H1 (cell line): ENCODE data around the gene CA10. TPM values are rescaled to one million over a fixed set of nuclear protein-coding genes. Genes with fewer than 3 reads are reported as not detected.

Experiments used
- CTCF ChIA-PET: fragments of 300-600 bp; sonication (Branson Sonifier 250); formaldehyde crosslinking; loops from one replicate; lab custom pipeline; 2021; ENCODE audit not compliant: partially characterized antibody; lab: Charles Lee
- POLR2A ChIA-PET: fragments of 300-600 bp; sonication (Branson Sonifier 250); formaldehyde crosslinking; loops from one replicate; lab custom pipeline; 2021; ENCODE audit warnings: inconsistent platforms; ENCODE audit not compliant: partially characterized antibody; lab: Charles Lee
- DNase-seq, 2 experiments: peaks; one replicate each; pipeline versions ENCODE4 v3.0.0 to v3.0.0-alpha.2; 2010 to 2022; ENCODE audit warnings: low spot score in 2 of 2, low read depth in 1 of 2, mixed read lengths in 1 of 2
- FAIRE-seq: peaks from 2 replicates; lab custom pipeline; 2011; peaks lifted over from hg19 to GRCh38; lab: Jason Lieb, UNC
- H2AFZ ChIP-seq: 2 replicates; pipeline ENCODE4 v1.8.1; 2012; ENCODE audit warnings: low read length, inconsistent platforms
- H2AK5ac ChIP-seq: 2 replicates; pipeline ENCODE4 v1.6.1; 2013; ENCODE audit warnings: low read depth, low read length
- H2BK120ac ChIP-seq: replicated peaks from 2 replicates; pipeline ENCODE3; 2013; ENCODE audit warnings: low read depth, low read length, inconsistent platforms
- H2BK12ac ChIP-seq: 2 replicates; pipeline ENCODE4 v1.6.1; 2013; ENCODE audit warnings: low read depth, low read length
- H2BK15ac ChIP-seq: 2 replicates; pipeline ENCODE4 v1.6.1; 2013; ENCODE audit warnings: low read length
- H2BK20ac ChIP-seq: 2 replicates; pipeline ENCODE4 v1.6.1; 2013; ENCODE audit warnings: low read length
- H2BK5ac ChIP-seq: 2 replicates; pipeline ENCODE4 v1.6.1; 2013; ENCODE audit warnings: low read depth, low read length
- H3K14ac ChIP-seq: 2 replicates; pipeline ENCODE4 v1.6.1; 2013; ENCODE audit warnings: inconsistent platforms; ENCODE audit not compliant: insufficient read length
- H3K18ac ChIP-seq: 2 replicates; pipeline ENCODE4 v1.6.1; 2013; ENCODE audit warnings: low read length; ENCODE audit errors: extremely low read depth
- H3K23ac ChIP-seq: 2 replicates; pipeline ENCODE4 v1.6.1; 2013; ENCODE audit warnings: inconsistent platforms; ENCODE audit not compliant: insufficient read length
- H3K23me2 ChIP-seq: 2 replicates; pipeline ENCODE4 v1.6.1; 2013; ENCODE audit warnings: low read depth, low read length
- H3K27ac ChIP-seq: 2 replicates; pipeline ENCODE4 v1.6.1; 2011; ENCODE audit warnings: low read depth, low read length, inconsistent platforms
- H3K27me3 ChIP-seq, 4 experiments: replicated peaks in 1 of 4; 1 replicate in 1 of 4; 2 replicates in 3 of 4; pipeline versions ENCODE4 v1.6.1 to v1.8.1; 2011 to 2013; ENCODE audit warnings: low read length in 3 of 4, mild to moderate bottlenecking in 3 of 4, inconsistent platforms in 2 of 4, mixed read lengths in 2 of 4, moderate library complexity in 1 of 4; ENCODE audit not compliant: control insufficient read depth in 3 of 4, insufficient read depth in 3 of 4; ENCODE audit errors: extremely low read depth in 1 of 4
- H3K36me3 ChIP-seq, 4 experiments: 2 replicates each; pipeline versions ENCODE4 v1.6.1 to v1.8.1; 2011 to 2013; ENCODE audit warnings: mild to moderate bottlenecking in 4 of 4, low read length in 3 of 4, moderate library complexity in 2 of 4, control low read depth in 1 of 4, inconsistent platforms in 1 of 4; ENCODE audit not compliant: insufficient read depth in 4 of 4, control insufficient read depth in 2 of 4
- H3K4ac ChIP-seq: replicated peaks from 2 replicates; pipeline ENCODE3; 2013; ENCODE audit warnings: low read length, low read depth, mixed read lengths, inconsistent platforms; ENCODE audit not compliant: insufficient read length
- H3K4me1 ChIP-seq, 4 experiments: replicated peaks in 1 of 4; 1 replicate in 1 of 4; 2 replicates in 3 of 4; pipeline versions ENCODE4 v1.6.1 to v1.8.1; 2011 to 2013; ENCODE audit warnings: low read length in 3 of 4, inconsistent platforms in 2 of 4, mixed read lengths in 1 of 4; ENCODE audit not compliant: insufficient read depth in 4 of 4, control insufficient read depth in 3 of 4
- H3K4me2 ChIP-seq, 2 experiments: 2 replicates each; pipeline versions ENCODE4 v1.6.1 to v1.8.1; 2011 to 2013; ENCODE audit warnings: low read depth in 2 of 2, low read length in 2 of 2, control low read depth in 1 of 2, inconsistent platforms in 1 of 2, mild to moderate bottlenecking in 1 of 2; ENCODE audit not compliant: insufficient read depth in 1 of 2
- H3K4me3 ChIP-seq, 4 experiments: fragments of 200-600, 300-600 bp in 1 of 4; sonication (generic), shearing (Covaris generic), sonication (Bioruptor Twin) in 1 of 4; 2 replicates each; pipeline versions ENCODE4 v1.5.1 to v1.8.1; 2011 to 2016; ENCODE audit warnings: low read length in 4 of 4, low read depth in 3 of 4, control low read depth in 2 of 4, inconsistent platforms in 2 of 4, mild to moderate bottlenecking in 2 of 4, mixed read lengths in 1 of 4, moderate library complexity in 1 of 4; ENCODE audit not compliant: insufficient read depth in 2 of 4; ENCODE audit errors: extremely low read depth in 1 of 4
- H3K56ac ChIP-seq: replicated peaks from 2 replicates; pipeline ENCODE3; 2013; ENCODE audit warnings: low read depth, mild to moderate bottlenecking, mixed read lengths, low read length, inconsistent platforms; ENCODE audit not compliant: insufficient read length
- H3K79me1 ChIP-seq: 2 replicates; pipeline ENCODE4 v1.6.1; 2013; ENCODE audit warnings: low read depth, low read length, control low read depth
- H3K79me2 ChIP-seq, 2 experiments: 2 replicates each; pipeline versions ENCODE4 v1.6.1 to v1.8.1; 2012 to 2013; ENCODE audit warnings: low read length in 2 of 2, mild to moderate bottlenecking in 2 of 2, inconsistent platforms in 1 of 2; ENCODE audit not compliant: insufficient read depth in 2 of 2, control insufficient read depth in 1 of 2
- H3K9ac ChIP-seq, 4 experiments: replicated peaks in 1 of 4; 1 replicate in 1 of 4; 2 replicates in 3 of 4; pipeline versions ENCODE4 v1.6.1 to v1.8.1; 2011 to 2013; ENCODE audit warnings: low read depth in 3 of 4, low read length in 3 of 4, control low read depth in 2 of 4, mild to moderate bottlenecking in 2 of 4, moderate library complexity in 2 of 4, inconsistent platforms in 1 of 4; ENCODE audit errors: extremely low read depth in 1 of 4
- H3K9me3 ChIP-seq, 2 experiments: 2 replicates each; pipeline versions ENCODE4 v1.6.1 to v1.8.1; 2012 to 2013; ENCODE audit warnings: mild to moderate bottlenecking in 2 of 2, moderate library complexity in 2 of 2, control low read depth in 1 of 2, inconsistent platforms in 1 of 2, low read depth in 1 of 2, low read length in 1 of 2, mixed read lengths in 1 of 2; ENCODE audit not compliant: insufficient read depth in 2 of 2
- H4K20me1 ChIP-seq, 2 experiments: replicated peaks in 1 of 2; 2 replicates each; pipeline versions ENCODE3 to v1.8.1; 2011 to 2013; ENCODE audit warnings: inconsistent platforms in 2 of 2, low read length in 2 of 2, mild to moderate bottlenecking in 1 of 2; ENCODE audit not compliant: insufficient read depth in 2 of 2, control insufficient read depth in 1 of 2
- H4K5ac ChIP-seq: 2 replicates; pipeline ENCODE4 v1.6.1; 2013; ENCODE audit warnings: low read length, low read depth, mixed read lengths, inconsistent platforms; ENCODE audit not compliant: insufficient read length
- H4K8ac ChIP-seq: 2 replicates; pipeline ENCODE4 v1.8.0; 2013; ENCODE audit warnings: mild to moderate bottlenecking, moderate library complexity, low read length, inconsistent platforms; ENCODE audit not compliant: insufficient read depth; ENCODE audit errors: extremely low read depth
- H4K91ac ChIP-seq: replicated peaks from 2 replicates; pipeline ENCODE3; 2013; ENCODE audit warnings: low read length, mixed read lengths, inconsistent platforms; ENCODE audit not compliant: insufficient read length
- BACH1 ChIP-seq: IDR thresholded peaks from 2 replicates; pipeline ENCODE4 v1.6.1; 2012; ENCODE audit warnings: low read length, improper control_type of control experiment
- CEBPB ChIP-seq: IDR thresholded peaks from 2 replicates; pipeline ENCODE4 v1.6.1; 2012; ENCODE audit warnings: low read depth, low read length
- CHD2 ChIP-seq: IDR thresholded peaks from 2 replicates; pipeline ENCODE4 v1.6.1; 2012; ENCODE audit warnings: low read length, improper control_type of control experiment
- GTF2F1 ChIP-seq: IDR thresholded peaks from 2 replicates; pipeline ENCODE4 v1.6.1; 2012; ENCODE audit warnings: low read depth, low read length, improper control_type of control experiment, borderline replicate concordance
- SIRT6 ChIP-seq: IDR thresholded peaks from one replicate; pipeline ENCODE4 v1.7.1; 2012; ENCODE audit warnings: low read length, inconsistent platforms
- YY1 ChIP-seq: IDR thresholded peaks from 2 replicates; pipeline ENCODE4 v1.6.1; 2011; ENCODE audit warnings: low read depth, mild to moderate bottlenecking, low read length
- WGBS, 2 experiments: shearing (Covaris generic) in 1 of 2; methylation state at CpG; one replicate each; pipeline versions ENCODE4 v1.1.6 to v1.1.7; 2013 to 2015; ENCODE audit warnings: low lambda C conversion rate in 2 of 2, mixed read lengths in 2 of 2, inconsistent platforms in 1 of 2, low coverage in 1 of 2, missing lambda C conversion rate in 1 of 2; ENCODE audit not compliant: insufficient replicate concordance in 2 of 2, insufficient coverage in 1 of 2, insufficient read length in 1 of 2; ENCODE audit errors: extremely low coverage in 1 of 2, missing lambda C conversion rate in 1 of 2; 5-methylcytosine and 5-hydroxymethylcytosine counted together
- polyA plus RNA-seq, 7 experiments: library from polyadenylated mRNA; depleted of rRNA in 3 of 7; stranded (reverse) in 5 of 7; unstranded in 2 of 7; fragments of >200 nt in 5 of 7; fragments of 200-250 nt in 2 of 7; gene quantifications; 1 replicate in 5 of 7; 2 replicates in 1 of 7; 4 replicates in 1 of 7; pipeline versions ENCODE4 v1.2.1 to v1.2.3, GENCODE V29; 2011 to 2013; ENCODE audit warnings: missing spikeins in 2 of 7, mixed read lengths in 2 of 7
- total RNA-seq: library from RNA; stranded (reverse); fragmentation: NEBNext Ultra II Directional; extraction: Animal tissue kit (Norgen Biotek cat#: 25700); gene quantifications from 2 replicates; pipeline ENCODE4 v1.2.1, GENCODE V29; 2021

The CA10 gene
- total and polyA plus RNA-seq, 2 of the 8 experiments (the other 6 are each of a cell fraction or from before 2014, with no cell fraction given), result 0.60 to 0.63 TPM

DNA sequence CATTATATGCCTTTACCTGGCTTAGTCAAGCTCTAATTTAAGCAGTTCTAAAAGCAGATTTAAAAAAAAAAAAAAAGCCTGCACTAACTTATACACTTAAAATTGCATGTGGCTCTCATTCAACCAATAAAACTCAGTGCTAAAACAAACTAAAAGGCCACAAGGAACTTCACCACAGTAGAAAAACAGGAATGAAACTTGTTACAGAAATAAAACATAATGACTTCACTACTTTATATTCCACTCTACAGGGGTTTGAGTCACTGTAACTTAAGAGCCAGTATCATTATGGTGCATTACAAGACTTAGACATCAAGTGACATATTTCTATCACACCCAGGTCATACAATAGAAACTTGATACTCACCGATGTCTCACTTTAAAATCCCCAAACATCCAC, 11.1 kb downstream of the CA10 start:
- Histone ChIP-seq H3K14ac (no peak overlapping the region), H3K27me3 (no peaks in the 10 kb centered on the region), H3K4me2 (no peak overlapping the region), H3K4ac (no peak overlapping the region), H3K9me3 (no peaks in the 10 kb centered on the region), H3K23me2 (no peaks in the 10 kb centered on the region), H3K4me1 (no peaks in the 10 kb centered on the region; a peak in 1 of 7 replicates), H3K79me1 (no peaks in the 10 kb centered on the region), H3K23ac (no peak overlapping the region), H3K18ac (no peak overlapping the region), H2BK20ac (no peak overlapping the region), H4K5ac (no peak overlapping the region), H3K27ac (no peak overlapping the region), H3K36me3 (no peaks in the 10 kb centered on the region), H2BK120ac (no peak overlapping the region), H4K91ac (no peak overlapping the region), H4K20me1 (no peaks in the 10 kb centered on the region), H2BK15ac (no peak overlapping the region), H3K9ac (no peak overlapping the region), H2BK5ac (no peak overlapping the region), H2AFZ (no peak overlapping the region), H4K8ac (no peak overlapping the region), H2BK12ac (no peak overlapping the region), H2AK5ac (no peak overlapping the region), H3K79me2 (no peaks in the 10 kb centered on the region), H3K4me3 (no peak overlapping the region), H3K56ac (no peak overlapping the region)
- CTCF ChIA-PET, result interaction anchor here (1.3 kb wide), 1 partner anchor 41 kb away, joined by 4 read pairs; no protein-coding TSS in a partner anchor
- 91% methylated on average over 1 of the region's 1 CpG; no CpG with 5 or more reads in 1 of the 2 experiments for WGBS, 2 experiments
- POLR2A ChIA-PET, result no interaction called here
- FAIRE-seq (no peak), DNase-seq (no peak)
- TF ChIP-seq SIRT6 (no peak), YY1 (no peak), BACH1 (no peak), GTF2F1 (no peak), CEBPB (no peak), CHD2 (no peak)
